ENCODE measurements around the gene LGMN.
A peak's percentile ranks its signal among the peaks of the same experiment; 100 is the strongest.

LGMN gene

GRCh38 chr14:92724516-92725340, 23.7 kb downstream of the LGMN start:
- H3K4me3 ChIP-seq (ENCODE audit: low read length): no peak overlapping the region
- peak; percentile 6 for DNase-seq (ENCODE audit: low read depth)
- TF ChIP-seq, protein P1, sequence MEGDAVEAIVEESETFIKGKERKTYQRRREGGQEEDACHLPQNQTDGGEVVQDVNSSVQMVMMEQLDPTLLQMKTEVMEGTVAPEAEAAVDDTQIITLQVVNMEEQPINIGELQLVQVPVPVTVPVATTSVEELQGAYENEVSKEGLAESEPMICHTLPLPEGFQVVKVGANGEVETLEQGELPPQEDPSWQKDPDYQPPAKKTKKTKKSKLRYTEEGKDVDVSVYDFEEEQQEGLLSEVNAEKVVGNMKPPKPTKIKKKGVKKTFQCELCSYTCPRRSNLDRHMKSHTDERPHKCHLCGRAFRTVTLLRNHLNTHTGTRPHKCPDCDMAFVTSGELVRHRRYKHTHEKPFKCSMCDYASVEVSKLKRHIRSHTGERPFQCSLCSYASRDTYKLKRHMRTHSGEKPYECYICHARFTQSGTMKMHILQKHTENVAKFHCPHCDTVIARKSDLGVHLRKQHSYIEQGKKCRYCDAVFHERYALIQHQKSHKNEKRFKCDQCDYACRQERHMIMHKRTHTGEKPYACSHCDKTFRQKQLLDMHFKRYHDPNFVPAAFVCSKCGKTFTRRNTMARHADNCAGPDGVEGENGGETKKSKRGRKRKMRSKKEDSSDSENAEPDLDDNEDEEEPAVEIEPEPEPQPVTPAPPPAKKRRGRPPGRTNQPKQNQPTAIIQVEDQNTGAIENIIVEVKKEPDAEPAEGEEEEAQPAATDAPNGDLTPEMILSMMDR (conservative IDR thresholded peaks at IDR 0.05; ENCODE audit: low read depth, low read length): no peak

DNA sequence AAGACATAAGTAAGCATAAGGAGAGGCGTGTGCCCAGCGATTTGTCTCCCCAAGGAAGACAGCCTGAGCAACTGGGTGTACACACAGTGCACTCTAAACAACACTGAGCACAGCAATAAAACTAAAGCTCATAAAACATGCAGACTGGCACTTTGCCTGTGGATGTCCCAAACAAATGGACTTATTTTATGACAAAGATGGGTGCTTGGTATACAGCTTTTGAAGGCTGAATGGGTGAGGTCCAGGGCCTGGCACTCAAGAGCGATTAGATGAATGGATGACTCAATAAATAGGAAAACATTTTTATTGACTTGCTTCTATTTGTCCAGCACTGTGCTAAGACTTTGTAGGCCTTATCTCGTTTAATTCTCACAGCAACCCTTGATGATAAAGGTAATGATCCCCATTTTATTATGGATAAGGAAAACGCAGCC, 28.5 kb downstream of the LGMN start:
- no peak for DNase-seq (ENCODE audit: low read depth)
- TF ChIP-seq, protein P1 (conservative IDR thresholded peaks at IDR 0.05; ENCODE audit: low read depth, low read length): no peak
- no peak overlapping the region for H3K4me3 ChIP-seq (ENCODE audit: low read length)

DNA sequence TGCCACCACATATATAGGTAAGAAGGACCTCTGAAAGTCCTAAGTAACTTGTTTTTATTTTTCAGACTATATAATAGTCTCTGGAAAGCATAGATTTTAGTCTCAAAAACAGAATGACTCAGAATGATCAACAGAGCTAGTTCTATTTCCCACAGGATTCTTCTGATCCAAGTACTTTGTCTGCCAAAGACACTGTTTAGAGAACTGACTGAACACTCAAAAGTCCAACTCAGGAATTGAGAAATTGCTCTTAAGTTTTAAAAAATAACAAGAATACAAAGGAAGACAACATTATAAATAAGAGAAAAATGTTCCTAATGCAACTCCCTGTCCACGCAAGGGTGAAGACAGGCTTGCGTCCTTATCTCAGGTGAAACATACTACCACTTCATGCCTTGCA, 29.0 kb downstream of the LGMN start:
- TF ChIP-seq, protein P1 (conservative IDR thresholded peaks at IDR 0.05; ENCODE audit: low read depth, low read length): no peak
- H3K4me3 ChIP-seq (ENCODE audit: low read length): no peak overlapping the region

DNA sequence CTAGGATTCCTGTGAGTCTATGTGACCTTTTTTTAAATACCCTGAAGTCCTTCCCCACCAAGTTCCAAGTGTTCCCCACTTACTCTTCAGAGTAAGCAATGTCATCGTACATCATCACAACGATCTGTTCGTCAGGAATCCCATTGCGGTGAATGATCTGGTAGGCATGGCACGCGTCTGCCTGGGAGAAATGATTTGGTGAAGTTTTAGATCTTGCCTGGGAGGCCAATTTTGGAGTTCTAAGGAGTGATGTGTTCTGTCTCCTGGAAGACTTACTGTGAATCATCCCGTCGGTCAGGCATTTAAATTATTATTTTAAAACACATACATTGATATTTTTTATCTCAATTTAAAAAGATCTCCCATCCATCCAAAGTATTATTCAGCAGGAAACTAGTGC, 29.8 kb downstream of the LGMN start:
- DNase-seq (ENCODE audit: low read depth): no peak
- TF ChIP-seq, protein P1 (conservative IDR thresholded peaks at IDR 0.05; ENCODE audit: low read depth, low read length): no peak
- no peak overlapping the region for H3K4me3 ChIP-seq (ENCODE audit: low read length)

More for the DNA sequence above, 29.0 kb downstream of the LGMN start:
- DNase-seq (ENCODE audit: low read depth): no peak

GRCh38 chr14:92717571-92718042, 30.8 kb downstream of the LGMN start:
- DNase-seq (ENCODE audit: low read depth): no peak
- no peak overlapping the region for H3K4me3 ChIP-seq (ENCODE audit: low read length)
- TF ChIP-seq, protein P1 (conservative IDR thresholded peaks at IDR 0.05; ENCODE audit: low read depth, low read length): no peak

GRCh38 chr14:92716131-92716530, 32.3 kb downstream of the LGMN start:
- TF ChIP-seq, protein P1 (conservative IDR thresholded peaks at IDR 0.05; ENCODE audit: low read depth, low read length): no peak
- H3K4me3 ChIP-seq (ENCODE audit: low read length): no peak overlapping the region
- DNase-seq (ENCODE audit: low read depth): no peak
